Heart left ventricle (tissue), 16 donors: ENCODE measurements around the gene ANGPTL8. TPM values are rescaled to one million over a fixed set of nuclear protein-coding genes. Genes with fewer than 3 reads are reported as not detected.

Experiments
- ATAC-seq, 4 donors: fragments of 200-7000 bp; cut with Tn5 transposase; one replicate each; pipeline ENCODE4 v1.9.1; 2020 to 2022; ENCODE audit warnings: moderate library complexity in 4 of 4, mild to moderate bottlenecking in 3 of 4, moderate number of reproducible peaks in 1 of 4
- DNase-seq, 5 donors: peaks; one replicate each; pipeline ENCODE4 v3.0.0-alpha.2; 2020
- H3K27ac ChIP-seq, 12 donors: fragments of 200-600 bp; sonication (generic) in 4 of 12; one replicate each; pipeline versions ENCODE4 v1.5.0 to v1.8.0; 2016 to 2022; ENCODE audit warnings: mild to moderate bottlenecking in 2 of 12
- H3K27me3 ChIP-seq, 9 donors: fragments of 200-600 bp; sonication (generic) in 2 of 9; one replicate each; pipeline versions ENCODE4 v1.5.1 to v1.8.0; 2016 to 2022; ENCODE audit warnings: mild to moderate bottlenecking in 3 of 9
- H3K36me3 ChIP-seq, 9 donors: fragments of 200-600 bp; sonication (generic) in 2 of 9; one replicate each; pipeline versions ENCODE4 v1.5.0 to v1.8.0; 2018 to 2022; ENCODE audit warnings: mild to moderate bottlenecking in 2 of 9
- H3K4me1 ChIP-seq, 12 donors: fragments of 200-600 bp; sonication (generic) in 4 of 12; one replicate each; pipeline versions ENCODE4 v1.5.0 to v1.8.0; 2016 to 2022; ENCODE audit warnings: mild to moderate bottlenecking in 3 of 12
- H3K4me3 ChIP-seq, 12 donors: fragments of 200-600 bp; sonication (generic) in 4 of 12; one replicate each; pipeline versions ENCODE4 v1.5.0 to v1.8.0; 2017 to 2022; ENCODE audit warnings: mild to moderate bottlenecking in 9 of 12, moderate library complexity in 4 of 12
- H3K9me3 ChIP-seq, 12 donors: fragments of 200-600 bp; sonication (generic) in 4 of 12; one replicate each; pipeline versions ENCODE4 v1.5.0 to v1.8.0; 2016 to 2022; ENCODE audit warnings: mild to moderate bottlenecking in 1 of 12
- POLR2A ChIP-seq, 2 donors: fragments of 450-650 bp; IDR thresholded peaks; one replicate each; pipeline ENCODE4 v1.6.1; 2017; ENCODE audit warnings: antibody characterized with exemption in 2 of 2, mild to moderate bottlenecking in 2 of 2, moderate library complexity in 2 of 2
- WGBS, 4 donors: extraction: QIAGEN DNeasy Blood & Tissue Kit in 2 of 4; methylation state at CpG; one replicate each; pipeline versions ENCODE4 v1.1.5 to v1.1.7; 2013 to 2018; 5-methylcytosine and 5-hydroxymethylcytosine counted together
- intact Hi-C, 10 donors: fragments of 100-400 bp; cut with DNase I; formaldehyde crosslinking; loops; one replicate each; pipeline versions ENCODE4 v1.11.1 to v1.14.2; 2022
- polyA plus RNA-seq, 2 donors: library from polyadenylated mRNA; stranded (reverse); fragments of 200-250 nt; gene quantifications; one replicate each; pipeline ENCODE4 v1.2.3, GENCODE V29; 2013
- total RNA-seq, 9 donors: library from RNA; depleted of rRNA in 2 of 9; stranded (reverse); fragments of >200 nt in 2 of 9; fragmentation: NEBNext Ultra II Directional in 3 of 9; extraction: Animal tissue kit (Norgen Biotek cat#: 25700) in 3 of 9; gene quantifications; one replicate each; pipeline versions ENCODE4 v1.1.0 to v1.2.4, GENCODE V29; 2016 to 2023
- TF ChIP-seq, protein P1 (sequence below), 12 donors: fragments of 200-600 bp; sonication (generic) in 4 of 12; IDR thresholded peaks; one replicate each; pipeline versions ENCODE4 v1.5.0 to v1.8.0; 2018 to 2022; ENCODE audit warnings: antibody characterized with exemption in 12 of 12, mild to moderate bottlenecking in 5 of 12
- donor health status: ischemic (EF 13 %, LVEDD 7.1; RV severe dilation, severe dysfunction).
- donor health status: healthy with polysubstance abuse.
- donor health status: DM: no; HTN: yes; CAD: no.
- donor health status: DM: no; HTN: no; CAD: no.
- donor health status: ischemic (EF 25% LVEDD 6.9; RV normal size, moderate dysfunction).
- donor health status: ischemic (EF 25% LVEDD 5.7; RV mildly dilated, moderate dysfunction).
- donor health status: healthy.
- donor health status: DM: yes; HTN: yes; CAD: no.
- donor health status: ischemic (EF 35%, LVEDD 5.7; RV mildly dilated, moderate dysfunction).
- donor health status: nonischemic (EF 11% LVEDD 7.7; RV severe dilation, severe dysfunction).
- donor health status: DM: yes; HTN: yes; CAD: no.
- donor health status: PGD.
- donor health status: ischemic (EF 29% LVEDD 5.4; RV normal size, mild dysfunction).
- donor health status: nonischemic (EF 23%, LVEDD 6.1; RV moderate dilation, normal function).

Gene ANGPTL8
- total and polyA plus RNA-seq, 11 donors = 0.61 to 10.2 (median 6.3) TPM; not detected in 8

- DNase-seq (no peak), ATAC-seq (no peak)
- intact Hi-C loops = loop anchor here in 4 of 10 donors (2.0 to 5.0 kb wide), 2 partner anchors 38 to 53 kb away; partner anchors contain the start of gene SPC24 (in 3 of the 4)
- Histone ChIP-seq H3K9me3 (no peaks in the 10 kb centered on the region), H3K4me3 (peak overlapping the region in 11 of 12 donors; percentile 26 to 96 (median 78)), H3K27ac (peak overlapping the region; percentile 61 to 100 (median 92)), H3K36me3 (peaks cover 0 to 59% (median 36%) of the 10 kb centered on the region in 9 donors), H3K4me1 (peaks cover 17 to 79% (median 70%) of the 10 kb centered on the region in 12 donors), H3K27me3 (peaks cover 0 to 6% (median 0%) of the 10 kb centered on the region in 9 donors)
- WGBS, 4 donors = 33 to 37% (median 35%) methylated on average over 12 of the region's 12 CpGs
- no peak for TF ChIP-seq POLR2A (IDR thresholded peaks at IDR 0.05)
- TF ChIP-seq, protein P1, sequence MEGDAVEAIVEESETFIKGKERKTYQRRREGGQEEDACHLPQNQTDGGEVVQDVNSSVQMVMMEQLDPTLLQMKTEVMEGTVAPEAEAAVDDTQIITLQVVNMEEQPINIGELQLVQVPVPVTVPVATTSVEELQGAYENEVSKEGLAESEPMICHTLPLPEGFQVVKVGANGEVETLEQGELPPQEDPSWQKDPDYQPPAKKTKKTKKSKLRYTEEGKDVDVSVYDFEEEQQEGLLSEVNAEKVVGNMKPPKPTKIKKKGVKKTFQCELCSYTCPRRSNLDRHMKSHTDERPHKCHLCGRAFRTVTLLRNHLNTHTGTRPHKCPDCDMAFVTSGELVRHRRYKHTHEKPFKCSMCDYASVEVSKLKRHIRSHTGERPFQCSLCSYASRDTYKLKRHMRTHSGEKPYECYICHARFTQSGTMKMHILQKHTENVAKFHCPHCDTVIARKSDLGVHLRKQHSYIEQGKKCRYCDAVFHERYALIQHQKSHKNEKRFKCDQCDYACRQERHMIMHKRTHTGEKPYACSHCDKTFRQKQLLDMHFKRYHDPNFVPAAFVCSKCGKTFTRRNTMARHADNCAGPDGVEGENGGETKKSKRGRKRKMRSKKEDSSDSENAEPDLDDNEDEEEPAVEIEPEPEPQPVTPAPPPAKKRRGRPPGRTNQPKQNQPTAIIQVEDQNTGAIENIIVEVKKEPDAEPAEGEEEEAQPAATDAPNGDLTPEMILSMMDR (IDR thresholded peaks at IDR 0.05) = no peak
Measured at GRCh38 chr19:11195681-11196080, 43.7 kb upstream of the ANGPTL8 start.

DNA sequence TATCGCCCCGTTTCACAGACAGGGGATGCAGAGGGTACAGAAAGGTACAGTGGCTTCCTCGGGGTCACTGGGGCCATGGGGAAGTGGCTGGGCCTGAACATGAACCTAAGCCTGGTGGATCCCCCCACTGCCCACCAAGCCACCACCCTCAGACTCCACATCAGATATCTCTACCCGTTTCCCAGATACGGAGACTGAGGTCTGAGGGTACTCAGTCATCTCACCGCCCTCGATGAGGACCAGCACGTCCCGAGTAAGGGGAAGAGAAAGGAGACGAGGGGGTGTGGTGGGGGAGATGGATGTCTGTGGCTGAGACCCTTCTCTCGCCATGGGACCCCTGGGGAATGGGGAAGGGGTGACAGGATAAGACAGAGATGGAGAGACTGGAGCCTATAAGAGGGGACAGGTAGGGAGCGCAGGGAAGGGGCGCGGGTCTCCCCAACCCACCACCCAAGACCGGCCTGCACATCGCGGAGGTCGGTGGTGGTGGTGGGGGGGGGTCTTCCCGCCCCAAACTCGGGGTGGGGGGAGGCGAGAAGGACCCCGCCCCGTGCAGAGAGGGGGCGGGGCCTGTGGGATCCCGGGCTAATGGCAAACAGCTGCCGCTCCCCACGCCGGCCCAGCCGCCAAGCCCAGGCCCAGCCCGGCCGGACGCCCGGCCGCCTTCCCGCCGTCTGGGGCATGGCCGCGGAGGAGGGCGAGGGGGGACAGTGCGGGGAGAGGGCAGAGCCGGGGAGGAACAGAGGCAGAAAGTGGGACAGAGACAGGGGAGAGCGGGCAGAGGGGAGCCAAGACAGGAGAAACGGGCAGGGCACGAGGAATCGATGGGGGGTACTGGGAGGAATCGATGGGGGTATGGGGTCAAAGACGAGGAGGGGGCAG is 42.8 kb upstream of the ANGPTL8 start:
- Histone ChIP-seq H3K4me1 (peaks cover 13 to 69% (median 61%) of the 10 kb centered on the region in 12 donors), H3K27ac (peak overlapping the region; percentile 81 to 100 (median 94)), H3K4me3 (peak overlapping the region; percentile 27 to 96 (median 77)), H3K36me3 (peaks cover 0 to 58% (median 46%) of the 10 kb centered on the region in 9 donors), H3K9me3 (no peaks in the 10 kb centered on the region), H3K27me3 (peaks cover 0 to 6% (median 0%) of the 10 kb centered on the region in 9 donors)
- intact Hi-C loops = loop anchor here in 4 of 10 donors (2.0 to 5.0 kb wide), 2 partner anchors 39 to 54 kb away; partner anchors contain the start of gene SPC24 (in 3 of the 4)
- no peak for TF ChIP-seq POLR2A (IDR thresholded peaks at IDR 0.05)
- TF ChIP-seq, protein P1 (IDR thresholded peaks at IDR 0.05) = no peak
- ATAC-seq (peak in 3 of 4 donors; percentile 25 to 48 (median 47)), DNase-seq (peak; percentile 63 to 81 (median 66))
- 7 to 9% (median 8%) methylated on average over 30 to 47 of the region's 47 CpGs for WGBS, 4 donors

GRCh38 chr19:11197291-11198174 is 41.9 kb upstream of the ANGPTL8 start, which contains the start of gene KANK2:
Gene KANK2 (minus strand): TSS chr19:11197545. CDS start chr19:11194511, 3,034 bp downstream.
- Histone ChIP-seq H3K4me3 (peak within 1 kb of the TSS; percentile 27 to 96 (median 77)), H3K27ac (peak within 1 kb of the TSS; percentile 81 to 100 (median 94)), H3K4me1 (peaks cover 8 to 63% (median 53%) of the 10 kb centered on the region in 12 donors), H3K36me3 (peaks cover 0 to 58% (median 49%) of the 10 kb centered on the region in 9 donors), H3K9me3 (no peaks in the 10 kb centered on the region), H3K27me3 (peaks cover 0 to 6% (median 0%) of the 10 kb centered on the region in 9 donors)
- peak; percentile 63 to 90 (median 82) for ATAC-seq
- 1 to 6% (median 1%) methylated on average over 19 to 78 of the region's 78 CpGs for WGBS, 4 donors
- TF ChIP-seq, protein P1 (IDR thresholded peaks at IDR 0.05) = peak in 4 of 12 donors; percentile 8 to 31 (median 22)
- TF ChIP-seq POLR2A (IDR thresholded peaks at IDR 0.05) = peak; percentile 78 to 97
- peak; percentile 88 to 95 (median 91) for DNase-seq
- intact Hi-C loops = loop anchor here in 4 of 10 donors (2.0 to 5.0 kb wide), 2 partner anchors 40 to 55 kb away; partner anchors contain the start of gene SPC24 (in 3 of the 4)
